ENCODE data around the gene ANAPC13.

Gene ANAPC13, protein sequence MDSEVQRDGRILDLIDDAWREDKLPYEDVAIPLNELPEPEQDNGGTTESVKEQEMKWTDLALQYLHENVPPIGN

GRCh38 chr3:134485718-134486576, at the start of gene ANAPC13, which contains the start of gene CEP63:
Gene ANAPC13, minus strand, starts transcription at chr3:134485985. Its CDS starts 3,081 bp downstream, at chr3:134482904.
Gene CEP63, plus strand, starts transcription at chr3:134486057. Its CDS starts 9,264 bp downstream, at chr3:134495321.
- peak; percentile 98 for DNase-seq (ENCODE audit: low spot score)

- DNase-seq (ENCODE audit: low spot score): no peak
These were observed 49.6 kb upstream of the ANAPC13 start for GRCh38 chr3:134535186-134535970.

DNA sequence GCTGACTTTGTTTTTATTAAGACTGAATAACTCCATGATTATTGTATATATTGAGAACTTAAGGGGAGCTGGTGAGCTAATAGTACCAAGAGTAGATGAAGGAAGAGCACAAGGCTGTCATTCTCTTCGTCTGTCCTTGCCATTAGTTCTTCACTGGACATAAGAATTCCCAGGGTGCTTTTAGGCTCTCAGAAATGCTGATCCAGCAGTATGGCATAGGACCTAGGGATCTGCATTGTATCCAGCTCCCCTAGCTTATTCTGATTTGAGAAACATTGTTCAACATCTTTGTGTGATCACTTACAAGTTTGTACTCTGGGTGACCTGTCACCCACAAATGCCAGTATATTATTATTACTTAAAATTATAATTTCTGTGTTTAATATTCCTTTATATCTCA, 47.7 kb upstream of the ANAPC13 start:
- no peak for DNase-seq (ENCODE audit: low spot score)

- DNase-seq (ENCODE audit: low spot score): no peak
These were observed 41.9 kb upstream of the ANAPC13 start for GRCh38 chr3:134527538-134528186.

GRCh38 chr3:134527037-134527436, 41.3 kb upstream of the ANAPC13 start:
- DNase-seq (ENCODE audit: low spot score): peak; percentile 13

DNA sequence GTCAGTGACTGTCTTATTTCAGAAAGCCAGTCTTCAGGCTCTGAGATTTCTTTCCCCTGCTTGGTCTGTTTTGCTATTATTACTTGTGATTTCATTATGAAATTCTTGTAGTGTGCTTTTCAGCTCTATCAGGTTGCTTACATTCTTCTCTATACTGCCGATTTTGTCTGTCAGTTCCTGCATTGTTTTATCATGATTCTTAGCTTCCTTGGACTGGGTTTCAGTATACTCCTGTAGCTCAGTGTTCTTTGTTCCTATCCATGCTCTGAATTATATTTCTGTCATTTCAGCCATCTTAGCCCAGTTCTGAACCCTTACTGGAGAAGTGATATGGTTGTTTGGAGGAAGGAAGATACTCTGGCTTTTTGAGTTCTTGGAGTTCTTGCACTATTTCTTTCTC, 40.5 kb upstream of the ANAPC13 start:
- DNase-seq (ENCODE audit: low spot score): no peak

DNA sequence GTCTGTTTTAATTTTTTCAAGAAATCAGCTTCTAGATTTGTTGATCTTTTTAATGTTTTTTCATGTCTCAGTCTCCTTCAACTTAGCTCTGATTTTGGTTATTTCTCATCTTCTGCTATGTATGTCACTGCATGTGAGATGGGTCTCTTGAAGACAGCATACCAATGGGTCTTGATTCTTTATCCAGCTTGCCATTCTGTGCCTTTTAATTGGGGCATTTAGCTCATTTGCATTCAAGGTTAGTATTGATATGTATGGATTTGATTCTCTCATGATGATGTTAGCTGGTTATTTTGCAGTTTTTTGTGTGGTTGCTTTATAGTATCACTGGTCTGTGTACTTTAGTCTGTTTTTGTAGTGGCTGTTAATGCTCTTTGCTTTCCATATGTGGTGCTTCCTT, 39.5 kb upstream of the ANAPC13 start:
- no peak for DNase-seq (ENCODE audit: low spot score)

- no peak for DNase-seq (ENCODE audit: low spot score)
These were observed 36.8 kb upstream of the ANAPC13 start for GRCh38 chr3:134522541-134522940.

- no peak for DNase-seq (ENCODE audit: low spot score)
These were observed 32.0 kb upstream of the ANAPC13 start for GRCh38 chr3:134517791-134518190.

GRCh38 chr3:134516905-134517304, 31.1 kb upstream of the ANAPC13 start:
- DNase-seq (ENCODE audit: low spot score): no peak

DNA sequence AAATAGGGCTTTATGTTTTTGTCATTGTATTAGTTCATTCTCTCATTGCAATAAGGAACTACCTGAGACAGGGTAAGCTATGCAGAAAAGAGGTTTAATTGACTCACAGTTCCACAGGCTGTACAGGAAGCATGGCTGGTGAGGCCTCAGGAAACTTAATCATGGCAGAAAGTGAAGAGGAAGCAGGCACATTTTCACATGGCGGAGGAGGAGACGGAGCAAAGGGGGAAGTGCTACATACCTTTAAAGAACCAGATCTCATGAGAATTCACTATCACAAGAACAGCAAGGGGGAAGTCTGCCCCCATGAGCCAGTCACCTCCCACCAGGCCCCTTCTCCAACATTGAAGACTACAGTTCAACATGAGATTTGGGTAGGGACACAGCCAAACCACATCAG, 25.7 kb upstream of the ANAPC13 start:
- no peak for DNase-seq (ENCODE audit: low spot score)

DNA sequence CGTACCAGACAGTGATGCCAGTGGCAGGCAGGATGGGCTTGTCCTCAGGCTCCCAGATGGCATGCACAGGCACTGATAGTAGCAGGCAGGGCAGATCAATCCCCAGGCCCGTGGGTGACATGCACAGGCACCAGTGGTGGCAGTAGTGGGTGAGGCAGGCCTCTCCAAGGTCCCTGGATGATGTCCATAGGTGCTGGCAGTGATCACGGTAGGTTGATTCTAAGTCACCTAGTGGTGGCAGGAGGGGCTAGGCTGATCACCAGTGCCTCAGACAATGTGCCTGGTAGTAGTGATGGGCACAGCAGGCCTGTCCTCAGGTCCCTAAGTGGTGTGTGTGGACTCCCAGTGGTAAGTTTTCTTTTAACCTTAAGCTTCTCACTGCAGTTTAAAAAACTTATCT, 19.7 kb upstream of the ANAPC13 start:
- no peak for DNase-seq (ENCODE audit: low spot score)

- DNase-seq (ENCODE audit: low spot score): no peak
These were observed 18.3 kb upstream of the ANAPC13 start for GRCh38 chr3:134504132-134504531.

DNA sequence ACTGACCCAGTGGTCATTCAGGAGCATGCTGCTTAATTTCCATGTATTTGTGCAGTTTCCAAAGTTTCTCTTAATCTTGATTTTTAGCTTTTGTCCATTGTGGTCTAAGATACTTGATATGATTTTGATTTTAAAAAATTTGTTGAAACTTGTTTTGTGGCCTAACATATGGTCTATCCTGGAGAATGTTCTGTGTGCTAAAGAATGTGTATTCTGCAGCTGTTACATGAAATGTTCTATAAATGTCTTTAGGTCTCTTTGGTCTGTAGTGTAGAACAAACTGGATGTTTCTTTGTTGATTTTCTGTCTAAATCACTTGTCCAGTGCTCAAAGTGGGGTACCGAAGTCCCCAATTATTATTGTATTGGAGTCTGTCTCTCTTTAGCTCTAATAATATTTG, 17.5 kb upstream of the ANAPC13 start:
- no peak for DNase-seq (ENCODE audit: low spot score)

DNA sequence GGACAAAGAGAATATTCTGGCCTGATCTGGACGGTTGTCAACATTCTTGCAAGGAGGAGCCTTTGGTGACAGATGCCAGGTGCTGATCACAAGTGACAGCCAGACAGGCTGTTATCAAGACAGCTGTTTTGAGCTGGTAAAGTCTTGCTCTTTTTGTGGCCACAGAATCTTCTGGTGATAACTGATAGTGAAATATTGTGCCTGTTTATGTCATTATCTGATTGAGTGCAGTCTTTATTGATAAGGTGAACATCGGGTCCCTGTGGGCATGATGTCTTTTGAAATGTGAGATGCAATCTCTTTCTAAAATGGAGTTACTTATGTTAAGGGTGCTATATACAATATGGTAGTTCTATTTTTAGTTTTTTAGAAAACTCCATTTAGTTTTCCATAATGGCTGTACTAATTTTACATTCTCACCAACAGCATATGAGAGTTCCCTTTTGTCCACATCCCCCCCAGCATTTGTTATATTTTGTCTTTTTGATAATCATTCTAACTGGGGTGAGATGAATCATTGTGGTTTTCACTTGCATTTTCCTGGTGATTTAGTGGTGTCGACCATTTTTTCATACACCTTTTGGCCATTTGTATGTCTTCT, 10.8 kb upstream of the ANAPC13 start:
- DNase-seq (ENCODE audit: low spot score): no peak

DNA sequence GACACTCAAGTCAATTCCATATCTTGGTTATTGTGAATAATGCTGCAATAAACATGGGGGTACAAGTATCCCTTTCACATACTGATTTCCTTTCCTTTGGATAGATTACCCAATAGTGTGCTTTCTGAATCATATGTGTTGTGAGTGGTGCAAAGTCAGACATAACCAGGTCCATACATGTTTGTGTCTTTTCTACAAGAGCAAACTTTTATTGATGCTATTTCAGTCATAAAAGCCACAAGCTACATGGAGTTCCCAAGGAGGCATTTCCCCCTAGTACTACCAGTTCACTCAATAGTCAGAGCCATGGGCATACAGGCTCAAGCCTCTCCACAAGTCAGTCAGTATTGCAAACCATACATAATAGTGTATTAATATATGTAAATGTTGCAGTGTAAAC, 10.2 kb upstream of the ANAPC13 start:
- no peak for DNase-seq (ENCODE audit: low spot score)

DNA sequence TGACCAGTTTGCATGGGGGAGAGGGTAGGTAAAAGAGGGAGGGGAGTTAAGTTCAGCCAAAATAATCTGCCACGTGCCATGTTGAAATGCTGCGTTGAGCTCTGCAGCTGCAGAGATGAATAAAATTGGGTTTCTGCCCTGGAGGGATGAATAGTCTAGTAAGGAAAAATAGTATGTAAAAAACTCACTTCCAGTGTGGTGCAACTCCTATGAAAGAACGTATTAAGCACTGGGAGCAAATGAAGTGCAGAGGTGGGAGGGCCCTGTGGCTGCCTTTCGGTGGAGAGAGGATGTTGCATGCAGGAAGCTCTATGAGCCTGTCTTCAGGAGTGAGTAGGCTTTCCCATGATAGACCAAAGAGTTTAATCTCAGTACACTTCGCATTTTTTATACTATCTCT, 8.7 kb upstream of the ANAPC13 start:
- DNase-seq (ENCODE audit: low spot score): no peak

GRCh38 chr3:134487406-134487805, 1.6 kb upstream of the ANAPC13 start:
- peak; percentile 34 for DNase-seq (ENCODE audit: low spot score)

- DNase-seq (ENCODE audit: low spot score): peak; percentile 37
These were observed 824 bp upstream of the ANAPC13 start for GRCh38 chr3:134486577-134487041.

GRCh38 chr3:134485075-134485717, 589 bp downstream of the ANAPC13 start:
- DNase-seq (ENCODE audit: low spot score): no peak

DNA sequence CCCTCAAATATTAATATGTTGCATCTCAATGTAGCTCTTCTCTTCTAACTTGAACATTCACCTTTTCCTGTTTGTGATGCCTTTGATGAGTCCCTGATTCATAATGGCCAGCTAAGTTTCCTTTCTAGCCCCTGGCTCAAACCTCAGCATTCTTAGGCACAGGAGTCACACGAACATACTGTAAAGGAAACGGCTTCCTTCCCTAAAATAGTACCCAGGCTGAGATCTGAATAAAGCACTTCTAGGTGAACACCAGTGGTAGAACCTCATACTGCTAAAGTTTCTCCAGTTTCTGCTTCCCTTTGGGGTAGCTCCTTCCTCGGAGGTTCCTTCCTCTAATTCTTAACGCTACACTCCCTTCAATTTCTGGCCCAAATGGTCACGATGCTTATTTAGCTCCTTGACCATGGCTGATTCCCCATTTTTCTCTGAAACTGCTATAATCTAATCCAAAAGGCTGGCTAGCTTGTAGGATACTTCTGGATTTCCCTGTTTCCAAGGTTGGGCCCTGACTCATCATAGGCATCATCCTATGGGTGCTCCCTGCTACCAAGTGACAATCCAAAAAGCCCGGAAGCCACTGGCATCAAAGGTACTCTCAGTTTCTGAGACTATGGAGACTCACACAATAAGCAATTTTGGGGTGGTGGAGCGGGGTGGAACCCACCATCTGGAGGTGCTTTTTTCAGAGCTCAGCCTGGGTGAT, 2.4 kb downstream of the ANAPC13 start:
- DNase-seq (ENCODE audit: low spot score): no peak

All from cerebellar cortex (tissue), 1 donor.